Skeletal muscle cell (primary cell): Measurements from ENCODE around the gene UGDH.
"Not testable (repeated sequence)": the region's sequence is repeated elsewhere in the genome, so short reads cannot be mapped to it uniquely, and the experiment has no call there.

ENCODE experiments used
- DNase-seq: peaks from one replicate; pipeline ENCODE4 v3.0.0-alpha.2; 2010; ENCODE audit warnings: low read depth
- H3K4me3 ChIP-seq: 2 replicates; pipeline ENCODE4 v1.5.1; 2011; ENCODE audit warnings: low read depth, mild to moderate bottlenecking, control low read depth, low read length, moderate library complexity

The UGDH gene

GRCh38 chr4:39532237-39532636, 5.0 kb upstream of the UGDH start:
- not testable (repeated sequence) for H3K4me3 ChIP-seq, DNase-seq

GRCh38 chr4:39530682-39531081, 3.4 kb upstream of the UGDH start:
- H3K4me3 ChIP-seq: no peak overlapping the region
- no peak for DNase-seq

GRCh38 chr4:39529534-39529933, 2.3 kb upstream of the UGDH start:
- DNase-seq: no peak
- H3K4me3 ChIP-seq: no peak overlapping the region

- peak overlapping the region; percentile 97 for H3K4me3 ChIP-seq
- no peak for DNase-seq
Measured at GRCh38 chr4:39528061-39528465, 824 bp upstream of the UGDH start.

GRCh38 chr4:39526765-39527295, 409 bp downstream of the UGDH start:
- peak overlapping the region; percentile 97 for H3K4me3 ChIP-seq
- no peak for DNase-seq

GRCh38 chr4:39525822-39526690, 1.2 kb downstream of the UGDH start:
- no peak for DNase-seq
- peak overlapping the region; percentile 97 for H3K4me3 ChIP-seq

GRCh38 chr4:39524161-39524957, 2.9 kb downstream of the UGDH start:
- no peak overlapping the region for H3K4me3 ChIP-seq
- DNase-seq: no peak

GRCh38 chr4:39522068-39522467, 5.2 kb downstream of the UGDH start:
- DNase-seq: no peak
- H3K4me3 ChIP-seq: no peak overlapping the region

- no peak for DNase-seq
- no peak overlapping the region for H3K4me3 ChIP-seq
Measured at GRCh38 chr4:39521253-39521919, 5.9 kb downstream of the UGDH start.

GRCh38 chr4:39518484-39518883, 8.8 kb downstream of the UGDH start:
- DNase-seq: no peak

GRCh38 chr4:39516407-39516966, 10.8 kb downstream of the UGDH start:
- H3K4me3 ChIP-seq: no peak overlapping the region
- no peak for DNase-seq

More at GRCh38 chr4:39518484-39518883, 8.8 kb downstream of the UGDH start:
- H3K4me3 ChIP-seq: no peak overlapping the region

- DNase-seq, H3K4me3 ChIP-seq: not testable (repeated sequence)
Measured at GRCh38 chr4:39515669-39516401, 11.4 kb downstream of the UGDH start.

- no peak for DNase-seq
- H3K4me3 ChIP-seq: no peak overlapping the region
Measured at GRCh38 chr4:39514888-39515401, 12.3 kb downstream of the UGDH start.

- not testable (repeated sequence) for H3K4me3 ChIP-seq, DNase-seq
Measured at GRCh38 chr4:39514266-39514665, 13.0 kb downstream of the UGDH start.

- H3K4me3 ChIP-seq: no peak overlapping the region
- DNase-seq: no peak
Measured at GRCh38 chr4:39510348-39510929, 16.8 kb downstream of the UGDH start.

GRCh38 chr4:39505581-39505980, 21.7 kb downstream of the UGDH start:
- DNase-seq: no peak
- no peak overlapping the region for H3K4me3 ChIP-seq

GRCh38 chr4:39504538-39504937, 22.7 kb downstream of the UGDH start:
- no peak for DNase-seq
- H3K4me3 ChIP-seq: no peak overlapping the region

GRCh38 chr4:39502664-39503035, 24.6 kb downstream of the UGDH start:
- not testable (repeated sequence) for DNase-seq, H3K4me3 ChIP-seq
